BLaER1 (cell line): ENCODE measurements around the gene PDP2.
"Not testable (repeated sequence)": the region's sequence is repeated elsewhere in the genome, so short reads cannot be mapped to it uniquely, and the experiment has no call there.

Experiments
- H3K27ac ChIP-seq: shearing (Covaris generic); formaldehyde crosslinking; 2 replicates; pipeline ENCODE4 v1.8.1; 2022
- H3K27me3 ChIP-seq: shearing (Covaris generic); formaldehyde crosslinking; 2 replicates; pipeline ENCODE4 v1.8.1; 2022
- H3K36me3 ChIP-seq: shearing (Covaris generic); formaldehyde crosslinking; 2 replicates; pipeline ENCODE4 v1.8.1; 2022
- H3K4me1 ChIP-seq: shearing (Covaris generic); formaldehyde crosslinking; 2 replicates; pipeline ENCODE4 v1.8.1; 2022
- H3K4me2 ChIP-seq: shearing (Covaris generic); formaldehyde crosslinking; 2 replicates; pipeline ENCODE4 v1.8.1; 2022
- H3K4me3 ChIP-seq: shearing (Covaris generic); formaldehyde crosslinking; 2 replicates; pipeline ENCODE4 v1.8.1; 2022
- H3K9ac ChIP-seq: shearing (Covaris generic); formaldehyde crosslinking; 2 replicates; pipeline ENCODE4 v1.8.1; 2022
- H3K9me3 ChIP-seq: shearing (Covaris generic); formaldehyde crosslinking; 2 replicates; pipeline ENCODE4 v1.8.1; 2022
- H4K20me1 ChIP-seq: shearing (Covaris generic); formaldehyde crosslinking; 2 replicates; pipeline ENCODE4 v1.8.1; 2022
- Cebpa-rat ChIP-seq: shearing (Covaris generic); IDR thresholded peaks from 2 replicates; pipeline ENCODE4 v1.8.1; 2022

Gene PDP2

DNA sequence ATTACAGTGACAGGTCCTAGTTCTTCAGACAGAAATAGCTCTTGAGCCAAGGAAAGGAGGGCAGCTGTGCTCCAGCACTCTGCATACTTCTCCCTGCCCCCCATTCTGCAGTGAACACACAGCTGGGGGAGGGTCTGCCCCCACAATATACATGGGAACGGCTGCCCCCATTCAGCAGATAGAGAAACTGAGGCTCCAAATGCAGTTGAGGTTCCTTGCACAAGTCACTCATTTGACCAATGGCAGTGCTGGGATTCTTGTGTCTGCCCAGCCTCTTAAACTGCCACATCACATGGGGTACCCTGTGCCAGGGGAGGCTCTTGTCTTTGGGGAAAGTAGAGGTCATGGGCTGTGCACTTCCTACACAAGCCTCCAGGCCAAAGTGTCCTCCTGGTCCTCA lies 10.9 kb upstream of the PDP2 start:
- no peaks in the 10 kb centered on the region for H3K36me3 ChIP-seq
- no peak overlapping the region for H3K27ac ChIP-seq
- no peaks in the 10 kb centered on the region for H3K9me3 ChIP-seq
- peaks cover 27% of the 10 kb centered on the region for H3K4me1 ChIP-seq
- no peak overlapping the region for H3K4me2 ChIP-seq
- TF ChIP-seq Cebpa-rat, result no peak
- H3K27me3 ChIP-seq, result no peaks in the 10 kb centered on the region
- H3K9ac ChIP-seq, result no peak overlapping the region
- no peak overlapping the region for H3K4me3 ChIP-seq
- H4K20me1 ChIP-seq, result no peaks in the 10 kb centered on the region

DNA sequence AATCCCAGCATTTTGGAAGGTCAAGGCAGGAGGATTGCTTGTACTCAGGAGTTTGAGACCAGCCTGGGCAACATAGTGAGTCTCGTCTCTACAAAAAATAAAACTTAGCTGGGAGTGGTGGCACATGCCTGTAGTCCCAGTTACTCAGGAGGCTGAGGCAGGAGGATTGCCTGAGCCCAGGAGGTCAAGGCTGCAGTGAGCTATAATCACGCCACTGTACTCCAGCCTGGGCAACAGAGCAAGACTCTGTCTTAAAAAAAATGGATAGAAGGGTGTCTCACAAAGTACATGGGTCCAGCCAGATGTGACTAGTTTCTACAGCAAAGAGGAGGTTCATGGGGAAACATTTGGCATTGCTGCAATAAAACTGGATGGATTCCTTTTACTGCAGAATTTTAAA lies 9.0 kb upstream of the PDP2 start:
- H3K4me1 ChIP-seq, result peaks cover 47% of the 10 kb centered on the region
- not testable (repeated sequence) for H3K4me3 ChIP-seq, H3K4me2 ChIP-seq

DNA sequence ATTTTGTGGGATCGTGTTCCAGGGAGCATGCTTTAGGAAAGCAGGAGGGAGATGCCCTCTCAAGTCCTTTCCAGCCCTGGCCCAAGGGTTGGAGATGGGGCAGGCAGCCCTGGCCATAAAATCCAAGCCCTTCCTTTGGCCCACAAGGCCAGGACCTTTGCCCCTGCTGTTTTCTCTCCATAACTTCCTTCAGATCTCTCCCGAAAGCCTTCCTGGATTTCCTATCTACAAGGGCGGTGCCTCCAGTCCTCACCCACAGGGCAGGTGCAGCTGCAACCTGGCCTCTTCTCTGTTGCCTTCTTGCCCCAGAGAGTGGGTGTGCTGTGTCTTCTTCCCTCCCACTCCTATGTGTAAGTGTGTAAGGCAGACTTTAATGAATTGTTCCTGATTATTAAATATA lies 8.5 kb upstream of the PDP2 start:
- Histone ChIP-seq H3K4me1 (peaks cover 52% of the 10 kb centered on the region), H3K9me3 (peaks cover 7% of the 10 kb centered on the region), H4K20me1 (no peaks in the 10 kb centered on the region), H3K4me2 (peak overlapping the region; percentile 99), H3K27me3 (no peaks in the 10 kb centered on the region), H3K9ac (no peak overlapping the region), H3K4me3 (no peak overlapping the region), H3K27ac (no peak overlapping the region), H3K36me3 (no peaks in the 10 kb centered on the region)
- TF ChIP-seq Cebpa-rat, result no peak

More for the DNA sequence above, 9.0 kb upstream of the PDP2 start:
- H3K9me3 ChIP-seq, H3K27me3 ChIP-seq, H3K9ac ChIP-seq, H3K27ac ChIP-seq, H3K36me3 ChIP-seq, H4K20me1 ChIP-seq: not testable (repeated sequence)

DNA sequence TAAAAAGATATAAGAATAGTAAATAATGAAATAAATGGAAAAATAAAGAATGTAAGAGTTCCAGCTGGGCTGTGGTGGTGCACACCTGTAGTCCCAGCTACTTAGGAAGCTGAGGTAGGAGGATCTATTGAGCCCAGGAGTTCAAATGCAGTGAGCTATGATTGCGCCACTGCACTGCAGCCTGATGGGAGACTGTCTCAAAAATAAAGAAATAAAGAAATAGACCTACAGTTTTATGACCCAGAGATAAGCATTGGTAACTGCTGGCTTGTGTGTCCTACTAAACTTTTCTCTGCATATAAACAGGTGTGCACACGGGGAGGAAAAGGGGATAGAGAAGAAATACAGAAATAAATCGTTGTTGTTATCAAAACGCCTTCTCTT lies 7.8 kb upstream of the PDP2 start:
- H3K4me3 ChIP-seq, result peak overlapping the region; percentile 60
- TF ChIP-seq Cebpa-rat, result no peak
- peak overlapping the region; percentile 99 for H3K4me2 ChIP-seq
- no peaks in the 10 kb centered on the region for H3K27me3 ChIP-seq
- H3K9me3 ChIP-seq, result peaks cover 7% of the 10 kb centered on the region
- H3K36me3 ChIP-seq, result no peaks in the 10 kb centered on the region
- no peaks in the 10 kb centered on the region for H4K20me1 ChIP-seq
- H3K27ac ChIP-seq, result 0 out of 2 replicates have a peak overlapping the region, but pooled peaks have one; percentile 55
- H3K4me1 ChIP-seq, result peaks cover 59% of the 10 kb centered on the region
- 0 out of 2 replicates have a peak overlapping the region, but pooled peaks have one; percentile 55 for H3K9ac ChIP-seq

DNA sequence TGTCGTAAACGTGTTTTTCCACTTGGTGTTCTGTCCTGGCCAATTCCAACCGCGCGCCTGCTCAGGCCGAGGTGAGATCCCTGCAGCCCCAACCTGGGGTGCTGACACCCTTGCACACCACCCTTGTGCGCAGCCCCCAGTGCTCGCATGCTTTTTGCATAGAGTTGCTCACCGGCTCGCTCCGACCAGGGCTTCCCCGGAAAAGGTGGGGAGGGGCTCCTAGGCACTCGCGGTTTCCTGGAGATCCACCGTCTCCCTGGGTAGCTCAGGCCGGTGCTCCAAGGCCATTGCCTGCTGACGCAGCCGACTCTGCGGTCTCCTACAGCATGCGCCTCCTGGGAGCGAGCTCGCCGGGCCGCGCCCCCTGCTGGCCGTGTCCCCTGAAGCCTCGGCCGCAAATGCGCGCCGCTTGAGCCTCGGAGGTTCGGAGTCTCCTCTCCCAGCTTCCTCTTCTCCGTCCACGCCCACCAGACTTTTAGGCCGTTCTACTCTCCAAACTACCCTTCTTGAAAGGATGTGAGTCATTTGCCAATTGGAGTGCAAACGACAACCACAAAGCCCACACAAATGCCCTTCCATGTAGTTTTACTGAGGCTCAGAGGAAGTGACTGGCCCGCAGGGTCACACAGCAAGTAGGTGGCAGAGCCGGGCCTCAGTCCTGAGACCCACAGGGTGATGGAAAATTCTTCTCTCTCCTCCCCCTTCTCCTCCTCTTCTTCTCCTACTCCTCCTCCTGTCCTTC lies 7.2 kb upstream of the PDP2 start:
- Histone ChIP-seq H3K4me1 (peaks cover 64% of the 10 kb centered on the region), H3K4me2 (peak overlapping the region; percentile 99), H3K27me3 (no peaks in the 10 kb centered on the region), H4K20me1 (no peaks in the 10 kb centered on the region), H3K4me3 (peak overlapping the region; percentile 60), H3K27ac (0 out of 2 replicates have a peak overlapping the region, but pooled peaks have one; percentile 55), H3K9me3 (peaks cover 7% of the 10 kb centered on the region), H3K9ac (0 out of 2 replicates have a peak overlapping the region, but pooled peaks have one; percentile 55), H3K36me3 (no peaks in the 10 kb centered on the region)
- TF ChIP-seq Cebpa-rat, result no peak

DNA sequence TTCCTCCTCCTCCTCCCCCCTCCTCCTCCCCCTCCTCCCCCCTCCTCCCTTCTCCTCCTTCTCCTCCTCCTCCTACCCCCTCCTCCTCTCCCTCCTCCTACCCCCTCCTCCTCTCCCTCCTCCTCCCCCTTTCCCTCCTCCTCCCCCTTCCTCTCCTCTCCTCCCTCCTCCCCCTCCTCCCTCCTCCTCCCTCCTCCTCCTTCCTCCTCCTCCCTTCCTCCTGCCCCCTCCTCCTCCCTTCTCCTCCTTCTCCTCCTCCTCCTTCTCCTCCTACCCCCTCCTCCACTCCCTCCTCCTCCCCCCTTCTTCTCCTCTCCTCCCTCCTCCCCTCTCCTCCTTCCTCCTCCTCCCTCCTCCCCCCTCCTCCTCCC lies 6.6 kb upstream of the PDP2 start:
- H3K36me3 ChIP-seq, result no peaks in the 10 kb centered on the region
- peaks cover 7% of the 10 kb centered on the region for H3K9me3 ChIP-seq
- H3K4me2 ChIP-seq, result no peak overlapping the region
- no peak overlapping the region for H3K27ac ChIP-seq
- H3K9ac ChIP-seq, result no peak overlapping the region
- no peaks in the 10 kb centered on the region for H3K27me3 ChIP-seq
- H4K20me1 ChIP-seq, result no peaks in the 10 kb centered on the region
- H3K4me3 ChIP-seq, result no peak overlapping the region
- peaks cover 70% of the 10 kb centered on the region for H3K4me1 ChIP-seq
- TF ChIP-seq Cebpa-rat, result no peak

DNA sequence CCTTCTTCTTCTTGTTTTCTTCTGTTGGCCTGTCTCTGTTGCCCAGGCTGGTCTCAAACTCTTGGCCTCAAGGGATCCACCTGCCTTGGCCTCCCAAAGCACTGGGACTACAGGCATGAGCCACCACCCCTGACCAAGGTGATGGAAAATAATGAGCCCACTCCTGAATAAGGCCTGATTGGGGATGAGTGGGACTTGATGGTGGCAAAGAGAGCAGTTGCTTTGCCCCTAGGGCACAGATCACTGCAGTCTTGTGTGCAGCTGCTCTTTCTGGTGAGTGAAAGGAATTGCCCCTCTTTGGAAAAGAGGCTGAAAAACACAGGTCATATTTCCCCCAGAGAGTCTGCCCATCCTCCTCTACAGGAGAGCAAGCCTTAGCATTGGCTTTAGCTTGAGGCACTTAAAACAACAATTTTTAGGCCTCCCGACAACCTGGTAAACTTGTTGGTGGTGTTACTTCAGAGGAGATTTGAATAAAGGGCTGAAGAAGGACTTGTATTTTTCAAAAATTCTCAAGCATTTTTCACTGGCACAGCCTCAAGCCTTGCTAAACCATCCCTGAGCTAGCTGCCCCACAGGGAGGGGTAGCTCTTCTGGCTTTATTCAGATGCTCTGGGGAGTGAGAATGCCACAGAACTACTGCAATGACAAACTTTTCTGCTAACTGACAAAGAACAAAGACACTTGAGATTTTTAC lies 6.1 kb upstream of the PDP2 start:
- H4K20me1 ChIP-seq, result no peaks in the 10 kb centered on the region
- H3K36me3 ChIP-seq, result no peaks in the 10 kb centered on the region
- H3K27ac ChIP-seq, result peak overlapping the region; percentile 78
- H3K4me3 ChIP-seq, result no peak overlapping the region
- no peaks in the 10 kb centered on the region for H3K27me3 ChIP-seq
- H3K9ac ChIP-seq, result peak overlapping the region; percentile 11; the same call in 1 of the 2 replicates
- peaks cover 7% of the 10 kb centered on the region for H3K9me3 ChIP-seq
- no peak for TF ChIP-seq Cebpa-rat
- H3K4me2 ChIP-seq, result peak overlapping the region; percentile 47
- H3K4me1 ChIP-seq, result peaks cover 75% of the 10 kb centered on the region

DNA sequence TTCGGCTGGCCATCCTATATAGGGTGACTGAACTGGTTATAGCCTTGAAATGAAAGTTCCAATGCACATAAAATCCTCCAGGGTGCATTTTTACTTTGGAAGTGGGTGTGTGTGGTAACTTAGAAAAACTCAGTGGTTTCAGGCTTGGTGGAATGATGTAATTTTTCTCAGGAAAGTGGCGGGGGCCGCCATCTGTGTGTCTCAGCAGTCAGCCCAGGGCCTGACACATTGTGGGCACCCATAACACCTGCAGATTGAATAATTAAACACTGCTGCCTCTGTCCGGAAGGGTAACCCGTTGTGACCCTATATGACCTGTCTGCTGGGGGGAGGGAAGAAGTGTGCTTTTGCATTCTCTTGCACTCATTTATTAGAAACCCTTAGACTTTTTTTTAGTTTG lies 2.2 kb upstream of the PDP2 start:
- Histone ChIP-seq H3K4me3 (no peak overlapping the region), H3K27ac (peak overlapping the region; percentile 91)

DNA sequence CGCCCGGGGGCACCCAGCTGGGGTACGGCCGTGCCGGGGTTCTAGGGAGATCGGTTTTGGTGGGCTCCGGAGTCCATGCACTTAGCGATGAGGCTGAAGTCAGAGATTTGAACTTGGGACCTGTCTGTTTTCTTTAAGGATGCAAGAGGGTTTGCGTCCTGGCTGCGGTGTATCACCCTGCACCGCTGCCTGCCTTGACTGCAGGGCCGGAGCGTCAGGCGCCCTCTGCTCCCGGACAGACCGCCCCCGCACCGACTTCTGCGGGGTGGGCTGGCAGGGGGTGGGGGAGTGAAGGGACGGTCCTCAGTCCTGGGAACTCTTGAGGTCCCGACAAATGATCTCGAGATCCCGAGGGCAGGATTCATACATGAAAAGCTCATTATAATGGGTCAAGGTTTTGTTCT lies 701 bp downstream of the PDP2 start:
- Histone ChIP-seq H3K27ac (peak overlapping the region; percentile 90), H4K20me1 (peaks cover 53% of the 10 kb centered on the region), H3K36me3 (peaks cover 34% of the 10 kb centered on the region), H3K9me3 (peaks cover 7% of the 10 kb centered on the region), H3K9ac (peak overlapping the region; percentile 91), H3K4me2 (peak overlapping the region; percentile 96), H3K27me3 (no peaks in the 10 kb centered on the region), H3K4me3 (peak overlapping the region; percentile 94), H3K4me1 (peaks cover 87% of the 10 kb centered on the region)
- TF ChIP-seq Cebpa-rat, result no peak

More for the DNA sequence above, 2.2 kb upstream of the PDP2 start:
- Histone ChIP-seq H3K4me1 (peaks cover 84% of the 10 kb centered on the region), H3K4me2 (peak overlapping the region; percentile 76), H3K9me3 (peaks cover 7% of the 10 kb centered on the region), H3K36me3 (0 out of 2 replicates have a peak, but pooled peaks cover 5% of the 10 kb centered on the region), H3K27me3 (no peaks in the 10 kb centered on the region), H3K9ac (peak overlapping the region; percentile 68), H4K20me1 (peaks cover 24% of the 10 kb centered on the region)
- TF ChIP-seq Cebpa-rat, result no peak; the same call in 1 of the 2 replicates

DNA sequence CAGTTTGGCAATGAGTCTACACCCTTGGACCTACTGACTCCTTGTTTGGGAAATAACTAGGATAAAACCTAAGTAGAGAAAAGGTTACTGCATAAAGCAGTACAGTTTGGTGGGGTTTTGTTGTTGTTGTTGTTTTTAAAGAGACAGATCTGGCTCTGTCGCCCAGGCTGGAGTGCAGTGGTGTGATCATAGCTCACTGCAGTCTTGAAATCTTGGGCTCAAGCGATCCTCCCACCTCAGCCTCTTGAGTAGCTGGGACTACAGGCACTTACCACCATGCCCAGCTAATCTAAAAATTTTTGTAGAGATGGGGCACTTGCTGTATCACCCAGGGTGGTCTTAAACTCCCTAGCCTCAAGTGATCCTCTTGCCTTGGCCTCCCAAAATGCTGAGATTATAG lies 1.2 kb downstream of the PDP2 start:
- peaks cover 87% of the 10 kb centered on the region for H3K4me1 ChIP-seq
- H3K9me3 ChIP-seq, result peaks cover 2% of the 10 kb centered on the region
- TF ChIP-seq Cebpa-rat, result no peak
- H3K9ac ChIP-seq, result peak overlapping the region; percentile 91
- peaks cover 37% of the 10 kb centered on the region for H3K36me3 ChIP-seq
- peak overlapping the region; percentile 96 for H3K4me2 ChIP-seq
- peak overlapping the region; percentile 94 for H3K4me3 ChIP-seq
- H4K20me1 ChIP-seq, result peaks cover 59% of the 10 kb centered on the region
- no peaks in the 10 kb centered on the region for H3K27me3 ChIP-seq
- no peak overlapping the region for H3K27ac ChIP-seq
